ENCODE results near the gene OCLN. TPM values are rescaled to one million over a fixed set of nuclear protein-coding genes. Genes with fewer than 3 reads are reported as not detected.

The OCLN gene
- total RNA-seq, 2 donors from 2014 or later, result 117 to 124 TPM

- Histone ChIP-seq H3K9ac (ENCODE audit: extremely low read depth, low read length, poor library complexity, severe bottlenecking) (no peak overlapping the region), H3K27ac (ENCODE audit: low read depth, low read length) (no peak overlapping the region), H3K4me3 (ENCODE audit: low read length) (no peak overlapping the region), H3K27me3 (ENCODE audit: control insufficient read depth, insufficient read depth, low read length, poor library complexity, severe bottlenecking) (no peaks in the 10 kb centered on the region), H3K4me1 (ENCODE audit: control insufficient read depth, insufficient read depth, low read length) (peaks cover 6% of the 10 kb centered on the region), H3K36me3 (ENCODE audit: control insufficient read depth, insufficient read depth, low read length) (peaks cover 68% of the 10 kb centered on the region), H3K9me3 (ENCODE audit: control insufficient read depth, low read length) (no peaks in the 10 kb centered on the region)
- H3K4me3 Mint-ChIP-seq, result no peak overlapping the region
- peaks cover under 1% of the 10 kb centered on the region for H3K9me3 Mint-ChIP-seq
- no peak for DNase-seq
- H3K36me3 Mint-ChIP-seq (ENCODE audit: low read depth), result peaks cover 65% of the 10 kb centered on the region
- TF ChIP-seq, protein P1, sequence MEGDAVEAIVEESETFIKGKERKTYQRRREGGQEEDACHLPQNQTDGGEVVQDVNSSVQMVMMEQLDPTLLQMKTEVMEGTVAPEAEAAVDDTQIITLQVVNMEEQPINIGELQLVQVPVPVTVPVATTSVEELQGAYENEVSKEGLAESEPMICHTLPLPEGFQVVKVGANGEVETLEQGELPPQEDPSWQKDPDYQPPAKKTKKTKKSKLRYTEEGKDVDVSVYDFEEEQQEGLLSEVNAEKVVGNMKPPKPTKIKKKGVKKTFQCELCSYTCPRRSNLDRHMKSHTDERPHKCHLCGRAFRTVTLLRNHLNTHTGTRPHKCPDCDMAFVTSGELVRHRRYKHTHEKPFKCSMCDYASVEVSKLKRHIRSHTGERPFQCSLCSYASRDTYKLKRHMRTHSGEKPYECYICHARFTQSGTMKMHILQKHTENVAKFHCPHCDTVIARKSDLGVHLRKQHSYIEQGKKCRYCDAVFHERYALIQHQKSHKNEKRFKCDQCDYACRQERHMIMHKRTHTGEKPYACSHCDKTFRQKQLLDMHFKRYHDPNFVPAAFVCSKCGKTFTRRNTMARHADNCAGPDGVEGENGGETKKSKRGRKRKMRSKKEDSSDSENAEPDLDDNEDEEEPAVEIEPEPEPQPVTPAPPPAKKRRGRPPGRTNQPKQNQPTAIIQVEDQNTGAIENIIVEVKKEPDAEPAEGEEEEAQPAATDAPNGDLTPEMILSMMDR (conservative IDR thresholded peaks at IDR 0.05), result no peak
- 95% methylated on average over 3 of the region's 3 CpGs; no CpG with 5 or more reads in 1 of the 2 experiments for WGBS, 2 experiments (ENCODE audit: insufficient coverage in 1 of 2, insufficient read length in 1 of 2)
- no peaks in the 10 kb centered on the region for H3K27me3 Mint-ChIP-seq (ENCODE audit: insufficient read depth)
- peaks cover 19% of the 10 kb centered on the region for H3K4me1 Mint-ChIP-seq
- H3K27ac Mint-ChIP-seq, result no peak overlapping the region
These were observed 29.4 kb downstream of the OCLN start for GRCh38 chr5:69522035-69522434.

DNA sequence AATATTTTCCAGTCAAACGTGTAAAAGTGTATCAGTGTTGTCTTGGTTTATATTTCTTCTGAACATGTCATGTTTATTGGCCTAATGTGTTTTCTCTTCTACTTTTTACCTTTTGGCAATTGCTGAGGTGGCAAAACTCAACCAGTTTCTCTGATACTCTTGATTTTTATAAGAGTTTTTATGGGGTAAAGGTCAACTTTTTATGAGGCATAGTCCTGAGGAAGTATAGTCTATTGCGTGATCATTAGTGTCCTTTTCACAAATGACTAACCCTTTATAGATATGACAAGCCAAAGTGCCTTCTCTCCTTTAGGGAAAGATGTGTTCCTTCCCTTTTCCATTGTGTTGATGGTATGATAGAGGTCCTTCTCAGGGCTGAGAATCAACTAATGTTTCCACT lies 32.9 kb downstream of the OCLN start:
- H3K4me1 Mint-ChIP-seq, result peaks cover 23% of the 10 kb centered on the region
- H3K4me3 Mint-ChIP-seq, result no peak overlapping the region
- DNase-seq, result no peak
- no peak overlapping the region for H3K27ac ChIP-seq (ENCODE audit: low read depth, low read length)
- H3K9me3 ChIP-seq (ENCODE audit: control insufficient read depth, low read length), result no peaks in the 10 kb centered on the region
- WGBS, 2 experiments (ENCODE audit: insufficient coverage in 1 of 2, insufficient read length in 1 of 2), result 82 to 97% methylated on average over 2 of the region's 2 CpGs
- no peaks in the 10 kb centered on the region for H3K27me3 Mint-ChIP-seq (ENCODE audit: insufficient read depth)
- no peak overlapping the region for H3K4me3 ChIP-seq (ENCODE audit: low read length)
- no peaks in the 10 kb centered on the region for H3K9me3 Mint-ChIP-seq
- peaks cover 67% of the 10 kb centered on the region for H3K36me3 Mint-ChIP-seq (ENCODE audit: low read depth)
- no peak overlapping the region for H3K9ac ChIP-seq (ENCODE audit: extremely low read depth, low read length, poor library complexity, severe bottlenecking)
- H3K27me3 ChIP-seq (ENCODE audit: control insufficient read depth, insufficient read depth, low read length, poor library complexity, severe bottlenecking), result no peaks in the 10 kb centered on the region
- H3K4me1 ChIP-seq (ENCODE audit: control insufficient read depth, insufficient read depth, low read length), result peaks cover 4% of the 10 kb centered on the region
- TF ChIP-seq, protein P1 (conservative IDR thresholded peaks at IDR 0.05), result no peak
- H3K27ac Mint-ChIP-seq, result no peak overlapping the region
- peaks cover 56% of the 10 kb centered on the region for H3K36me3 ChIP-seq (ENCODE audit: control insufficient read depth, insufficient read depth, low read length)

DNA sequence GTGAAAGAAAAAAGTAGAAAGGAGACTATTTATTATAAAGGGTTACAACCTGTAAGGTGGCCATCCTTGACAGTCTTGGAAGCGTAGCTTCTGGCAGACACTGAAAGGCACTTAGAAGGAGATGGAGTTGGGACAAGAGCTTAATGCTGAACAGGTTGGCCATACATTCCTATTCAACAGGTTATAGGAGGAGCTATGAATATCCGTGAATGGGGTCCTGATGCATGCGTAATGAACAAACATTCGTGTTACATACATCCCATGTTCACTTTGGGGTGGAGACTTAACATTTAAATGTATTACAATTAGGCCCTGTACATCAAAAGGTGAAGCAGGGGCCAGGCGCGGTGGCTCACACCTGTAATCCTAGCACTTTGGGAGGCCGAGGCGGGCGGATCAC lies 34.1 kb downstream of the OCLN start:
- TF ChIP-seq, protein P1 (conservative IDR thresholded peaks at IDR 0.05), result no peak
- Histone ChIP-seq H3K27me3 (ENCODE audit: control insufficient read depth, insufficient read depth, low read length, poor library complexity, severe bottlenecking) (no peaks in the 10 kb centered on the region), H3K9ac (ENCODE audit: extremely low read depth, low read length, poor library complexity, severe bottlenecking) (no peak overlapping the region), H3K4me3 (ENCODE audit: low read length) (no peak overlapping the region), H3K9me3 (ENCODE audit: control insufficient read depth, low read length) (no peaks in the 10 kb centered on the region), H3K36me3 (ENCODE audit: control insufficient read depth, insufficient read depth, low read length) (peaks cover 47% of the 10 kb centered on the region), H3K4me1 (ENCODE audit: control insufficient read depth, insufficient read depth, low read length) (peaks cover 9% of the 10 kb centered on the region), H3K27ac (ENCODE audit: low read depth, low read length) (no peak overlapping the region)
- peaks cover 56% of the 10 kb centered on the region for H3K36me3 Mint-ChIP-seq (ENCODE audit: low read depth)
- no peak overlapping the region for H3K27ac Mint-ChIP-seq
- H3K4me3 Mint-ChIP-seq, result no peak overlapping the region
- no peaks in the 10 kb centered on the region for H3K9me3 Mint-ChIP-seq
- DNase-seq, result no peak
- peaks cover 35% of the 10 kb centered on the region for H3K4me1 Mint-ChIP-seq
- 93 to 96% methylated on average over 4 to 9 of the region's 9 CpGs for WGBS, 2 experiments (ENCODE audit: insufficient coverage in 1 of 2, insufficient read length in 1 of 2)
- H3K27me3 Mint-ChIP-seq (ENCODE audit: insufficient read depth), result no peaks in the 10 kb centered on the region
